Measurements from ENCODE around the gene SLC17A7.

GRCh38 chr19:49473868-49474541, 32.7 kb upstream of the SLC17A7 start, which contains the start of gene FLT3LG:
- TF ChIP-seq ARNTL (CRISPR knock-in tag; IDR thresholded peaks at IDR 0.05), result peak; percentile 41; the same call in 1 of the 2 replicates
- no peak for TF ChIP-seq ZNF776 (CRISPR knock-in tag; IDR thresholded peaks at IDR 0.05)
